Glomerular visceral epithelial cell (primary cell): ENCODE measurements around the gene PDP2.
A peak's percentile ranks its signal among the peaks of the same experiment; 100 is the strongest.
"Not testable (repeated sequence)": the region's sequence is repeated elsewhere in the genome, so short reads cannot be mapped to it uniquely, and the experiment has no call there.

Source experiments
- DNase-seq: peaks from one replicate; pipeline ENCODE4 v3.0.0-alpha.2; 2016; ENCODE audit errors: extremely low spot score

The PDP2 gene

GRCh38 chr16:66853261-66854139 is 26.8 kb upstream of the PDP2 start:
- DNase-seq = no peak

GRCh38 chr16:66856184-66856730 is 24.1 kb upstream of the PDP2 start:
- DNase-seq = no peak

- no peak for DNase-seq
These were observed 23.5 kb upstream of the PDP2 start for GRCh38 chr16:66856801-66857200.

- DNase-seq = no peak
These were observed 22.9 kb upstream of the PDP2 start for GRCh38 chr16:66857437-66857836.

- DNase-seq = peak; percentile 57
These were observed 21.4 kb upstream of the PDP2 start for GRCh38 chr16:66858740-66859396.

- no peak for DNase-seq
These were observed 20.8 kb upstream of the PDP2 start for GRCh38 chr16:66859397-66860068.

GRCh38 chr16:66862023-66862520 is 18.2 kb upstream of the PDP2 start:
- DNase-seq = no peak

GRCh38 chr16:66863707-66864106 is 16.6 kb upstream of the PDP2 start:
- no peak for DNase-seq

GRCh38 chr16:66869424-66869823 is 10.9 kb upstream of the PDP2 start:
- DNase-seq = no peak

- DNase-seq = not testable (repeated sequence)
These were observed 9.0 kb upstream of the PDP2 start for GRCh38 chr16:66871363-66871762.

- DNase-seq = no peak
These were observed 8.5 kb upstream of the PDP2 start for GRCh38 chr16:66871840-66872239.

GRCh38 chr16:66872559-66872942 is 7.8 kb upstream of the PDP2 start:
- DNase-seq = no peak

GRCh38 chr16:66872943-66873684 is 7.2 kb upstream of the PDP2 start:
- DNase-seq = peak; percentile 98

GRCh38 chr16:66873685-66874055 is 6.6 kb upstream of the PDP2 start:
- DNase-seq = no peak

- peak; percentile 37 for DNase-seq
These were observed 6.1 kb upstream of the PDP2 start for GRCh38 chr16:66874079-66874775.

GRCh38 chr16:66878067-66878466 is 2.2 kb upstream of the PDP2 start:
- DNase-seq = peak; percentile 83

GRCh38 chr16:66881014-66881417 is 701 bp downstream of the PDP2 start:
- no peak for DNase-seq

- DNase-seq = no peak
These were observed 1.2 kb downstream of the PDP2 start for GRCh38 chr16:66881560-66881959.

GRCh38 chr16:66881964-66882508 is 1.7 kb downstream of the PDP2 start:
- DNase-seq = no peak

GRCh38 chr16:66882702-66883101 is 2.4 kb downstream of the PDP2 start:
- no peak for DNase-seq

GRCh38 chr16:66885491-66885890 is 5.2 kb downstream of the PDP2 start:
- DNase-seq = no peak
